Transverse colon (tissue), 3 donors: ENCODE results near the gene CNTN4.

Source experiments
- POLR2A ChIP-seq: fragments of 450-650 bp; IDR thresholded peaks from one replicate; pipeline ENCODE4 v1.6.1; 2016; ENCODE audit warnings: antibody characterized with exemption, mild to moderate bottlenecking, moderate library complexity
- TF ChIP-seq, protein P1 (sequence below), 5 experiments: fragments of 200-600 bp in 3 of 5; fragments of 450-650 bp in 2 of 5; sonication (generic) in 3 of 5; IDR thresholded peaks; 1 replicate in 2 of 5; 2 replicates in 3 of 5; pipeline ENCODE4 v1.5.1; 2016 to 2017; ENCODE audit warnings: antibody characterized with exemption in 5 of 5, inconsistent platforms in 3 of 5, mild to moderate bottlenecking in 2 of 5, moderate library complexity in 1 of 5

DNA sequence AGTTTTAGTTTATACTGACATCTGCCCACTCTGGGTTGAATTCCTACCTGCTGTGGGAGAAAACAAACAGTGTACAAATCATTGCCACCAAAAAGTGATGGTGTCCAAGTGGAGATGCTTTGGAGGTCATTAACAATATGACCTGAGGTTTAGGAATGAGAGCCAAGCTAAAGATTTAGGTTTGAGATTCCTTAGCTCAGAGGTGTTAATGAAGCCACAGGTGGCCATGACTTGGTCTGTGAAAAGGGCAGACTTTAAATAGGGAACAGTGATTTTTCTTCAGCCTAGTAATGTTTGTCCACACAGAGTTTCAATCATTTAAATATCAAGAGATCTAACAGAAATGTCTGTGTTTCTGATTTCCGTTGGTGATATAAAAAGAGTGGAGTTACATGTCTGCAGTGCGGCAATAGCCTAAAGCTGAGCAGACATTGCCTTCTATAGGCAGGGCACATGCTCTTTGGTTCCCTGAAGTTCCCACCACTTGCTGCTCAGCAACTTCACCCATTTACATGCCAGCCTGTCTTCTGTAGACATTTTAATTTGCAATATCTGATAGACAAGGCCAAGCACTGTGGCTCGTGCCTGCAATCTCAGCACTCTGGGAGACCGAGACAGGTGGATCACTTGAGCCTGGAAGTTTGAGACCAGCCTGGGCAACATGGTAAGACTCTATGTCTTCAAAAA lies 588.3 kb downstream of the CNTN4 start:
- TF ChIP-seq, protein P1, sequence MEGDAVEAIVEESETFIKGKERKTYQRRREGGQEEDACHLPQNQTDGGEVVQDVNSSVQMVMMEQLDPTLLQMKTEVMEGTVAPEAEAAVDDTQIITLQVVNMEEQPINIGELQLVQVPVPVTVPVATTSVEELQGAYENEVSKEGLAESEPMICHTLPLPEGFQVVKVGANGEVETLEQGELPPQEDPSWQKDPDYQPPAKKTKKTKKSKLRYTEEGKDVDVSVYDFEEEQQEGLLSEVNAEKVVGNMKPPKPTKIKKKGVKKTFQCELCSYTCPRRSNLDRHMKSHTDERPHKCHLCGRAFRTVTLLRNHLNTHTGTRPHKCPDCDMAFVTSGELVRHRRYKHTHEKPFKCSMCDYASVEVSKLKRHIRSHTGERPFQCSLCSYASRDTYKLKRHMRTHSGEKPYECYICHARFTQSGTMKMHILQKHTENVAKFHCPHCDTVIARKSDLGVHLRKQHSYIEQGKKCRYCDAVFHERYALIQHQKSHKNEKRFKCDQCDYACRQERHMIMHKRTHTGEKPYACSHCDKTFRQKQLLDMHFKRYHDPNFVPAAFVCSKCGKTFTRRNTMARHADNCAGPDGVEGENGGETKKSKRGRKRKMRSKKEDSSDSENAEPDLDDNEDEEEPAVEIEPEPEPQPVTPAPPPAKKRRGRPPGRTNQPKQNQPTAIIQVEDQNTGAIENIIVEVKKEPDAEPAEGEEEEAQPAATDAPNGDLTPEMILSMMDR (IDR thresholded peaks at IDR 0.05), result no peak
- TF ChIP-seq POLR2A, result no peak
